ENCODE data around the gene RAB31. TPM values are rescaled to one million over a fixed set of nuclear protein-coding genes. Genes with fewer than 3 reads are reported as not detected.
A peak's percentile ranks its signal among the peaks of the same experiment; 100 is the strongest.

The RAB31 gene
- total and polyA plus RNA-seq, 2 of the 13 experiments (the other 11 are each of a cell fraction or from before 2014, with no cell fraction given): 1.1 to 1.7 TPM

DNA sequence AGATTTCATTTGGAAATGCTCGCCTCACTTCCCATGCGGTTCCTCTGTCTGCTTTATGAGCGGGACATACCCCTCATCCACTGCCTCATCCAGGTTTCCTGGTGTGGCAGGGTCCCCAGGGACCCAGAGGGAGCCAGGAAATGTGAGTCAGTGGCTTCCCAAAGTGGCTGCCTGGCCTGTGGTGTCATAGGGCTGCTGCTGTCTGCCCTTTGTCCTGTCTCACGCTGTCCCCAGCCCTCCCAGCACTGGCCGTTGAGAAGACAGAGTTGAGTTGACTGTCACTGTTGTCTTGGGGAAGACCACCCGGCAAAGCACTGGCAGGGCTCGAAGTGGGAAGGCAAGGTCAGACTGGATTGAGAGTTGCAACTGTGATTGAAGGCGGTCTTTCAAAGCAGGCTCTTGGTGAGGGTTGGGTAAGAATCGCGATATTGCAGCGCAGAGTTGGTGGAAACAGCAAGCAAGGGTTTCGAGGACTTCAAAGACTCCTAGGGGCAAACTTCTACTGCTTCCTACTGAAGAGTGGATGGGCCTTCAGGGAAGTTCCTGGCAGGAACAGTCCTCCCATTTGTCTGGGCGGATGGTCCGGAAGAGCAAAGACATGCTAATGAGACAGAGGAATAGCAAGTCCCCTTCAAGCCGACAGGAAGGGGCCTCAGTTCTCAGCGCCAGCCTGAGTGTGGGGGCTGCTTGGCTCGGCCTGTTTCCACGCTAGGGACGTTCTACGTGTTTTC, 33.9 kb downstream of the RAB31 start (continued):
- TF ChIP-seq UBTF (CRISPR knock-in tag; IDR thresholded peaks at IDR 0.05) (peak; percentile 41; the same call in 1 of the 2 replicates), MXD1 (CRISPR knock-in tag; IDR thresholded peaks at IDR 0.05) (no peak), WIZ (CRISPR knock-in tag; IDR thresholded peaks at IDR 0.05) (no peak), RARG (CRISPR knock-in tag; IDR thresholded peaks at IDR 0.05; ENCODE audit: low read depth) (no peak), RXRA (CRISPR knock-in tag; IDR thresholded peaks at IDR 0.05) (no peak), GLI4 (CRISPR knock-in tag; IDR thresholded peaks at IDR 0.05; ENCODE audit: borderline replicate concordance) (no peak), PHF8 (CRISPR knock-in tag; IDR thresholded peaks at IDR 0.05) (no peak), EP300 (IDR thresholded peaks at IDR 0.05; ENCODE audit: low read depth in 2 of 2, low read length in 2 of 2) (no peak), EP300 (CRISPR knock-in tag; IDR thresholded peaks at IDR 0.05; ENCODE audit: borderline replicate concordance) (no peak), ZNF564 (CRISPR knock-in tag; IDR thresholded peaks at IDR 0.05) (no peak), ELF3 (CRISPR knock-in tag; IDR thresholded peaks at IDR 0.05) (no peak), ZNF292 (CRISPR knock-in tag; IDR thresholded peaks at IDR 0.05; ENCODE audit: borderline replicate concordance, low read depth) (0 out of 2 replicates have a peak, but pooled peaks have one; percentile 79), CHD2 (IDR thresholded peaks at IDR 0.05; ENCODE audit: low read depth, low read length) (peak; percentile 53; the same call in 1 of the 2 replicates), HNF4G (IDR thresholded peaks at IDR 0.05; ENCODE audit: borderline replicate concordance, low read depth, low read length) (no peak), HNF4G (CRISPR knock-in tag; IDR thresholded peaks at IDR 0.05; ENCODE audit: borderline replicate concordance, low read depth) (peak; percentile 43; the same call in 1 of the 2 replicates), ATF3 (CRISPR knock-in tag; IDR thresholded peaks at IDR 0.05) (no peak), ZNF644 (CRISPR knock-in tag; IDR thresholded peaks at IDR 0.05; ENCODE audit: low read depth) (peak; percentile 74), KLF12 (CRISPR knock-in tag; IDR thresholded peaks at IDR 0.05; ENCODE audit: borderline replicate concordance) (no peak), TCF7 (IDR thresholded peaks at IDR 0.05; ENCODE audit: low read depth) (0 out of 2 replicates have a peak, but pooled peaks have one; percentile 31), CHD4 (IDR thresholded peaks at IDR 0.05; ENCODE audit: borderline replicate concordance, low read length) (no peak), TFDP1 (CRISPR knock-in tag; IDR thresholded peaks at IDR 0.05; ENCODE audit: borderline replicate concordance) (no peak), KDM5B (CRISPR knock-in tag; IDR thresholded peaks at IDR 0.05; ENCODE audit: borderline replicate concordance) (no peak; the same call in 1 of the 2 replicates), ATF5 (CRISPR knock-in tag; IDR thresholded peaks at IDR 0.05; ENCODE audit: low read depth) (no peak)
- TF ChIP-seq, protein P1, sequence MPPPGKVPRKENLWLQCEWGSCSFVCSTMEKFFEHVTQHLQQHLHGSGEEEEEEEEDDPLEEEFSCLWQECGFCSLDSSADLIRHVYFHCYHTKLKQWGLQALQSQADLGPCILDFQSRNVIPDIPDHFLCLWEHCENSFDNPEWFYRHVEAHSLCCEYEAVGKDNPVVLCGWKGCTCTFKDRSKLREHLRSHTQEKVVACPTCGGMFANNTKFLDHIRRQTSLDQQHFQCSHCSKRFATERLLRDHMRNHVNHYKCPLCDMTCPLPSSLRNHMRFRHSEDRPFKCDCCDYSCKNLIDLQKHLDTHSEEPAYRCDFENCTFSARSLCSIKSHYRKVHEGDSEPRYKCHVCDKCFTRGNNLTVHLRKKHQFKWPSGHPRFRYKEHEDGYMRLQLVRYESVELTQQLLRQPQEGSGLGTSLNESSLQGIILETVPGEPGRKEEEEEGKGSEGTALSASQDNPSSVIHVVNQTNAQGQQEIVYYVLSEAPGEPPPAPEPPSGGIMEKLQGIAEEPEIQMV (CRISPR knock-in tag; IDR thresholded peaks at IDR 0.05; ENCODE audit: low read depth): no peak
